BLaER1 treated with 17β-estradiol and CSF1 and Interleukin-3, amounts not matched to agents 10 nM and 100 nM (cell line): ENCODE measurements around the gene FAM177B.

ENCODE experiments used
- H3K27ac ChIP-seq, 11 experiments: shearing (Covaris generic); formaldehyde crosslinking; 2 replicates each; pipeline ENCODE4 v1.8.1; 2022
- H3K27me3 ChIP-seq, 11 experiments: shearing (Covaris generic); formaldehyde crosslinking; 2 replicates each; pipeline ENCODE4 v1.8.1; 2022
- H3K36me3 ChIP-seq, 11 experiments: shearing (Covaris generic); formaldehyde crosslinking; 2 replicates each; pipeline ENCODE4 v1.8.1; 2022
- H3K4me1 ChIP-seq, 10 experiments: shearing (Covaris generic); formaldehyde crosslinking; 2 replicates each; pipeline ENCODE4 v1.8.1; 2022
- H3K4me2 ChIP-seq, 11 experiments: shearing (Covaris generic); formaldehyde crosslinking; 2 replicates each; pipeline ENCODE4 v1.8.1; 2022
- H3K4me3 ChIP-seq, 10 experiments: shearing (Covaris generic); formaldehyde crosslinking; 2 replicates each; pipeline ENCODE4 v1.8.1; 2022
- H3K9ac ChIP-seq, 11 experiments: shearing (Covaris generic); formaldehyde crosslinking; 2 replicates each; pipeline ENCODE4 v1.8.1; 2022
- H3K9me3 ChIP-seq, 11 experiments: shearing (Covaris generic); formaldehyde crosslinking; replicated peaks in 1 of 11; 2 replicates each; pipeline ENCODE4 v1.8.1; 2022
- H4K20me1 ChIP-seq, 11 experiments: shearing (Covaris generic); formaldehyde crosslinking; 2 replicates each; pipeline ENCODE4 v1.8.1; 2022
- Cebpa-rat ChIP-seq, 11 experiments: shearing (Covaris generic); IDR thresholded peaks; 2 replicates each; pipeline ENCODE4 v1.8.1; 2022

Gene FAM177B

GRCh38 chr1:222769971-222770620 lies 33.1 kb downstream of the FAM177B start:
- peak overlapping the region in 8 of 11 experiments; percentile 75 to 98 (median 92); a peak in 10 of 22 replicates for H3K4me2 ChIP-seq
- H3K9me3 ChIP-seq: peaks cover 27 to 56% (median 39%) of the 10 kb centered on the region in 11 experiments
- H4K20me1 ChIP-seq: no peaks in the 10 kb centered on the region
- no peaks in the 10 kb centered on the region for H3K27me3 ChIP-seq
- no peak overlapping the region for H3K9ac ChIP-seq
- H3K4me1 ChIP-seq: peaks cover 36 to 56% (median 46%) of the 10 kb centered on the region in 10 experiments
- H3K4me3 ChIP-seq: no peak overlapping the region
- H3K27ac ChIP-seq: peak overlapping the region in 8 of 11 experiments; percentile 21 to 93 (median 88); a peak in 12 of 22 replicates
- TF ChIP-seq Cebpa-rat (IDR thresholded peaks at IDR 0.05): no peak
- H3K36me3 ChIP-seq: peaks cover 0 to 10% (median 0%) of the 10 kb centered on the region in 11 experiments; a peak in 7 of 22 replicates

GRCh38 chr1:222772996-222773379 lies 36.0 kb downstream of the FAM177B start:
- Histone ChIP-seq H3K27ac (peak overlapping the region; percentile 80 to 93 (median 87); a peak in 21 of 22 replicates), H3K27me3 (no peaks in the 10 kb centered on the region), H3K4me2 (peak overlapping the region; percentile 75 to 96 (median 90)), H4K20me1 (no peaks in the 10 kb centered on the region), H3K9ac (peak overlapping the region in 10 of 11 experiments; percentile 62 to 80 (median 73); a peak in 20 of 22 replicates), H3K9me3 (peaks cover 20 to 34% (median 27%) of the 10 kb centered on the region in 11 experiments), H3K36me3 (peaks cover 0 to 10% (median 0%) of the 10 kb centered on the region in 11 experiments; a peak in 7 of 22 replicates), H3K4me1 (peaks cover 31 to 66% (median 50%) of the 10 kb centered on the region in 10 experiments), H3K4me3 (peak overlapping the region in 4 of 10 experiments; percentile 11 to 54 (median 37); a peak in 4 of 20 replicates)
- no peak for TF ChIP-seq Cebpa-rat (IDR thresholded peaks at IDR 0.05)

GRCh38 chr1:222777463-222777862 lies 40.5 kb downstream of the FAM177B start:
- peaks cover 0 to 5% (median 0%) of the 10 kb centered on the region in 11 experiments; a peak in 1 of 22 replicates for H3K36me3 ChIP-seq
- H3K9ac ChIP-seq: no peak overlapping the region
- H3K9me3 ChIP-seq: peaks cover 16 to 34% (median 24%) of the 10 kb centered on the region in 11 experiments
- no peak for TF ChIP-seq Cebpa-rat (IDR thresholded peaks at IDR 0.05)
- H3K4me2 ChIP-seq: peak overlapping the region in 2 of 11 experiments; percentile 13 to 23; a peak in 2 of 22 replicates
- H3K4me1 ChIP-seq: peaks cover 16 to 41% (median 26%) of the 10 kb centered on the region in 10 experiments
- no peak overlapping the region for H3K4me3 ChIP-seq
- H3K27ac ChIP-seq: no peak overlapping the region
- no peaks in the 10 kb centered on the region for H4K20me1 ChIP-seq
- H3K27me3 ChIP-seq: no peaks in the 10 kb centered on the region

- Histone ChIP-seq H3K27ac (no peak overlapping the region), H3K9ac (no peak overlapping the region), H3K4me3 (no peak overlapping the region), H3K27me3 (no peaks in the 10 kb centered on the region), H3K4me1 (peaks cover 13 to 40% (median 24%) of the 10 kb centered on the region in 10 experiments), H3K9me3 (peaks cover 16 to 36% (median 24%) of the 10 kb centered on the region in 11 experiments), H4K20me1 (no peaks in the 10 kb centered on the region), H3K4me2 (no peak overlapping the region; a peak in 1 of 22 replicates), H3K36me3 (peaks cover 0 to 5% (median 0%) of the 10 kb centered on the region in 11 experiments; a peak in 1 of 22 replicates)
- no peak for TF ChIP-seq Cebpa-rat (IDR thresholded peaks at IDR 0.05)
Observed at GRCh38 chr1:222777977-222778376, 41.0 kb downstream of the FAM177B start.

DNA sequence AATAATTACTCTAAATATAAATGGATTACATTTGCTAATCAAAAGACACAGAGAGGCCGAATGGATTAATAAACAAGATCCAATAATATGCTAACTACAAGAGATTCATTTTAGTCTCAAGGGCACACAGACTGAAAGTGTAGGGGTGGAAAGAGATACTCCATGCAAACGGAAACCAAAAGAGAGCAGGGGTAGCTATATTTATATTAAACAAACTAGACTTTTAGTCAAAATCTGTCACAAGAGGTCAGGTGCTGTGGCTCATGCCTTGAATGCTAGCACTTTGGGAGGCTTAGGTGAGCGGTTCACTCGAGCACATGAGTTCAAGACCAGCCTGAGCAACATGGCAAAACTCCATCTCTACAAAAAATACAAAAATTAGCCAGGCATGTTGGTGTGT lies 44.2 kb downstream of the FAM177B start:
- Histone ChIP-seq H3K36me3 (0 out of 22 replicates have a peak, but pooled peaks cover 0 to 4% (median 0%) of the 10 kb centered on the region in 11 experiments), H4K20me1 (no peaks in the 10 kb centered on the region), H3K4me1 (peaks cover 0 to 46% (median 16%) of the 10 kb centered on the region in 10 experiments; a peak in 16 of 20 replicates), H3K4me3 (no peak overlapping the region), H3K4me2 (no peak overlapping the region), H3K27ac (no peak overlapping the region), H3K9ac (no peak overlapping the region), H3K9me3 (peaks cover 16 to 30% (median 21%) of the 10 kb centered on the region in 11 experiments), H3K27me3 (no peaks in the 10 kb centered on the region)
- no peak for TF ChIP-seq Cebpa-rat (IDR thresholded peaks at IDR 0.05)

DNA sequence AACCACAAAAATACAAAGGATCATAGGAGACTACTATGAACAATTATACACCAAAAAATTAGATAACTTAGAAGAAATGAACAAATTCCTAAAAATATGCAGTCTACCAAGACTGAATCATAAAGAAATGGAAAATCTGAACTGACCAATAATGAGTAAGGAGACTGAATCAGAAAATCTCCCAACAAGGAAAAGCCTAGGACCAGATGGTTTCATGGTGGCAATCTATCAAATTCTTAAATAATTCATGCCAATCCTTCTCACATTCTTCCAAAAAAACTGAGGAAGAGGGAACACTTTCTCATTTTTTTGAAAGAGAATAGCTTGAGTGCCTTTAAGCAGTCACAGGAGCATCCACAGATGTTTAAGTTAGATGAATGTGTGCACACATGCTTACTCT lies 46.0 kb downstream of the FAM177B start:
- Histone ChIP-seq H3K4me3 (no peak overlapping the region), H3K27ac (no peak overlapping the region), H3K9ac (no peak overlapping the region), H4K20me1 (no peaks in the 10 kb centered on the region), H3K27me3 (no peaks in the 10 kb centered on the region), H3K9me3 (peaks cover 16 to 30% (median 21%) of the 10 kb centered on the region in 11 experiments), H3K36me3 (0 out of 22 replicates have a peak, but pooled peaks cover 0 to 4% (median 0%) of the 10 kb centered on the region in 11 experiments), H3K4me2 (peak overlapping the region in 2 of 11 experiments; percentile 85 to 87; a peak in 1 of 22 replicates), H3K4me1 (peaks cover 0 to 51% (median 17%) of the 10 kb centered on the region in 10 experiments; a peak in 16 of 20 replicates)
- no peak for TF ChIP-seq Cebpa-rat (IDR thresholded peaks at IDR 0.05)

DNA sequence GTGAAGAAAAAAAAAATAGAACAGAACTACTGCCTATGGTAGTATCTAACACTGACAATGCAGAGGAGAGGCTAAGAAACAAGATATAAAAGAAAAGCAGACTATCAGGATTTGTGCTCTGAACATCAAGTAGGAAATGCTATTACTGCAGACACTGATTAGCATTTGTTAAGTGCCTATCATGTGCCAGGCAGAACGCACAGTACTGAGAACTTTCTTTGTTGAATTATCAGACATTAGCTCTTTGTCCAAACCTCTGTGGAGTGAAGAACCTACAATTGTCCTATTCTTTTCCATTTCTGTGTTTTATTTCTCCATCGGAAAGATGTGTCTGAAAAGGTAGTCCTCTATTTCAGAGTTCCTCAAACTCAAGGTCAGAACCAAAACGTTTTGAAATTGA lies 47.4 kb downstream of the FAM177B start:
- peak overlapping the region in 5 of 11 experiments; percentile 14 to 87 (median 49); a peak in 11 of 22 replicates for H3K4me2 ChIP-seq
- peaks cover 0 to 62% (median 25%) of the 10 kb centered on the region in 10 experiments; a peak in 18 of 20 replicates for H3K4me1 ChIP-seq
- H3K27ac ChIP-seq: peak overlapping the region in 2 of 11 experiments; percentile 54 to 64; a peak in 2 of 22 replicates
- TF ChIP-seq Cebpa-rat (IDR thresholded peaks at IDR 0.05): no peak
- H4K20me1 ChIP-seq: no peaks in the 10 kb centered on the region
- no peaks in the 10 kb centered on the region for H3K27me3 ChIP-seq
- H3K9ac ChIP-seq: peak overlapping the region in 1 of 11 experiments; percentile 51; a peak in 1 of 22 replicates
- peaks cover 25 to 39% (median 32%) of the 10 kb centered on the region in 11 experiments for H3K9me3 ChIP-seq
- 0 out of 22 replicates have a peak, but pooled peaks cover 0 to 4% (median 0%) of the 10 kb centered on the region in 11 experiments for H3K36me3 ChIP-seq
- no peak overlapping the region for H3K4me3 ChIP-seq

DNA sequence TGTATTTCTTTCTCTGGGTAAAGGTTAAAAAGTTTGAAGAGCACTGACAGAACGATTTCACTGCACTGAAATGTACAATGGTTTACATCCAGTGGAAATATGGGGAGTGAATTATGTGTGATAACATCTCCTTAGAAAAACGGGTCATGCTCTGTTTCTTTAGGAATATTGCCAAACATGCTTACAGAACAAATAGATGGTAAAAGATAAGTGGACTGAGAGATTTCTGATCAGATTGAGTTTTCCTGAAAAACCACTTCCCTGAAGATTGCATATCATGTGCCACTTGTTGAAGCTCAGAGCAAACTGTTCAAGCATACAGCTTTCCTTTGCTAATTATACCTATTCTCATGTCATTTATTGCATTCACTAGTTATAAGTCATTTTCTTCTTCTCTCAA lies 47.9 kb downstream of the FAM177B start:
- no peak for TF ChIP-seq Cebpa-rat (IDR thresholded peaks at IDR 0.05)
- H3K4me1 ChIP-seq: peaks cover 0 to 67% (median 25%) of the 10 kb centered on the region in 10 experiments; a peak in 18 of 20 replicates
- H3K9me3 ChIP-seq: peaks cover 30 to 45% (median 34%) of the 10 kb centered on the region in 11 experiments
- no peaks in the 10 kb centered on the region for H3K27me3 ChIP-seq
- H3K4me2 ChIP-seq: peak overlapping the region; percentile 4 to 87 (median 28); a peak in 18 of 22 replicates
- 0 out of 22 replicates have a peak, but pooled peaks cover 0 to 4% (median 0%) of the 10 kb centered on the region in 11 experiments for H3K36me3 ChIP-seq
- H3K27ac ChIP-seq: peak overlapping the region in 2 of 11 experiments; percentile 54 to 64; a peak in 2 of 22 replicates
- no peaks in the 10 kb centered on the region for H4K20me1 ChIP-seq
- peak overlapping the region in 2 of 11 experiments; percentile 9 to 51; a peak in 2 of 22 replicates for H3K9ac ChIP-seq
- no peak overlapping the region for H3K4me3 ChIP-seq
